Esophagus (tissue), 2 donors: ENCODE data around the gene RHEBL1. TPM values are rescaled to one million over a fixed set of nuclear protein-coding genes. Genes with fewer than 3 reads are reported as not detected.

ENCODE experiments used
- H3K27ac ChIP-seq, 2 donors: one replicate each; pipeline ENCODE4 v1.5.1; 2013; ENCODE audit warnings: low read depth in 2 of 2, mild to moderate bottlenecking in 2 of 2, inconsistent platforms in 1 of 2, low read length in 1 of 2, moderate library complexity in 1 of 2
- H3K27me3 ChIP-seq, 2 donors: one replicate each; pipeline ENCODE4 v1.6.1; 2013; ENCODE audit warnings: low read length in 2 of 2, control low read depth in 1 of 2, mild to moderate bottlenecking in 1 of 2; ENCODE audit not compliant: insufficient read depth in 2 of 2, control insufficient read depth in 1 of 2
- H3K36me3 ChIP-seq, 2 donors: one replicate each; pipeline ENCODE4 v1.6.1; 2013; ENCODE audit warnings: low read length in 1 of 2; ENCODE audit not compliant: control insufficient read depth in 2 of 2, insufficient read depth in 2 of 2
- H3K4me1 ChIP-seq, 2 donors: one replicate each; pipeline ENCODE4 v1.6.1; 2013; ENCODE audit warnings: low read length in 1 of 2; ENCODE audit not compliant: control insufficient read depth in 2 of 2, insufficient read depth in 2 of 2
- H3K4me3 ChIP-seq, 2 donors: one replicate each; pipeline ENCODE4 v1.5.1; 2013; ENCODE audit warnings: low read length in 2 of 2, mild to moderate bottlenecking in 2 of 2, low read depth in 1 of 2, moderate library complexity in 1 of 2
- H3K9me3 ChIP-seq, 2 donors: one replicate each; pipeline ENCODE4 v1.6.1; 2013; ENCODE audit warnings: mild to moderate bottlenecking in 2 of 2, low read depth in 1 of 2, low read length in 1 of 2, moderate library complexity in 1 of 2; ENCODE audit not compliant: control insufficient read depth in 2 of 2, insufficient read depth in 1 of 2
- WGBS, 2 donors: extraction: QIAGEN DNeasy Blood & Tissue Kit; methylation state at CpG; one replicate each; pipeline ENCODE4 v1.1.7; 2013; 5-methylcytosine and 5-hydroxymethylcytosine counted together
- polyA plus RNA-seq, 2 donors: library from polyadenylated mRNA; stranded (reverse); fragments of 200-250 nt; gene quantifications; one replicate each; pipeline ENCODE4 v1.2.3, GENCODE V29; 2013
- donor health status: healthy with polysubstance abuse.
- donor health status: Bipolar disorder and iron deficiency.

RHEBL1 gene
- polyA plus RNA-seq, 2 donors, result 0.24 to 0.39 TPM

DNA sequence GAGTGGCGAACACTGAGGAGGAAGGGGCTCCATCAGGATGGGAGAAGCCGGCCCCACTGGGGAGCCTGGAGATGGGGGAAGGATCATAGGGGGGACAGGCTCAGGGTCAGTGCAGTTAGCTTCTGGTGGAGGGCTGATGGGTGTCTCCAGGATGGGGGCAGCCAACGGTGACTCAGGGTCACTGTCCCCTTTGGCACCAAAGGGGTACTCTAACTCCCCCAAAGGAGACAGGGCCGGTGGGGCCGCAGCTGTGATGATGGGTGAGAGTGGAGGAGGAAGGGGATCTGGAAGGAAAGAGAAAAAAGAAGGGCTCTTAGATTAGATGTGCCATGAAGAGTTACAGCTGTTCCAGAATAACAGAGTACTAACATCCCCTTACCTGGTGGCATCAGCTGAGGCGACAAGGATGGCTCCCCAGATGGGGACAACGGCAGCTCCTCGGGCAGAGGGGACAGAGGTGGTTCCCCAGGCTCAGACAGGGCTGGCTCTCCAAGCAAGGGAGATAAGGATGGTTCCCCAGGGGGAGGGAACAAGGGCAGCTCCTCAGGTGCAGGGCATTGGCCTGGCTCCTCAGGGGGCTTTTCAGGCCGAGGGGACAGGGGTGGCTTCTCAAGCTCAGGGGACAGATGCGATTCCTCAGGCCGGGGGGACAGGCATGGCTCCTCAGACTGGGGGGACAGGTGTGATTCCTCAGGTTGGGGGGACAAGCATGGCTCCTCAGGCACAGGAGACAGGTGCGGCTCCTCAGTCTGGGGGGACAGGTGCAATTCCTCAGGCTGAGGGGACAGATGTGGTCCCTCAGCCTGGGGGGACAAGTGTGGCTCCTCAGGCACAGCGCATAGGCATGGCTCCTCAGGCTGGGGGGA, 19.0 kb downstream of the RHEBL1 start:
- Histone ChIP-seq H3K36me3 (peaks cover 31 to 77% of the 10 kb centered on the region in 2 donors), H3K27me3 (no peaks in the 10 kb centered on the region), H3K4me3 (no peak overlapping the region), H3K27ac (no peak overlapping the region), H3K9me3 (no peaks in the 10 kb centered on the region), H3K4me1 (peaks cover 0 to 9% of the 10 kb centered on the region in 2 donors)
- WGBS, 2 donors, result 91 to 92% methylated on average over 13 of the region's 13 CpGs

DNA sequence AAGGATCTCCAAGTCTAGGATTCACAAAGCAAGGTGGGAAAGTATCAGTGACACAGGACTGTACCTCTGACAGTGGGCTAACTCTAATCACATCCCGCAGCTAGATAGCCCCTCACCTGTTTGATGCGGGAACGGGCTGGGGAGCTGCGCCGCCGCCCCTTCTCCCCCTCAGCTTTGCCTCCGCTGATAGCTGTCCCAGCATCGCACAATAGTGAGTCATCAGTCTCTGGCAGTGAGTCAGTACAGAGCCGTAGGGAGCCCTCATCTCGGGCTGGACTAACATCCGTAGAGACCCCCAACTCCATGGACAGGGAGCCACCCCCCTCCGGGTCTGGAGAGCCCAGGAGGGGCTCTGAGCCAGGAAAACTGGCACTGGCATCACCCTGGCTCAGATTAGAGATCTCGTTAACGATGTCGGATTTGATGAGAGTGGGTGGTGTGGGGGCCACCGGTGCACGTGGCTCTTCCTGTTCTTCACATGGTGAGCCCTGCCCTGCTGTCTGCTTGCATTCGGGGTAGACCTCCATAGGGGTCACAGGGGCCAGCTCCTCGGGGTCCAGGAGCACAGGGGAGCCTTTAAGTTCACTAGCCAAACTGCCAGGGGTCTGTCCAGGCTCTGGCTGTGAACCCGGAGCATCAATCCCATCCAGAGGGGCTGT, 20.1 kb downstream of the RHEBL1 start:
- Histone ChIP-seq H3K9me3 (no peaks in the 10 kb centered on the region), H3K4me1 (peaks cover 0 to 6% of the 10 kb centered on the region in 2 donors), H3K4me3 (no peak overlapping the region), H3K27ac (no peak overlapping the region), H3K36me3 (peaks cover 35 to 83% of the 10 kb centered on the region in 2 donors), H3K27me3 (no peaks in the 10 kb centered on the region)
- WGBS, 2 donors, result 78 to 82% methylated on average over 20 of the region's 20 CpGs

DNA sequence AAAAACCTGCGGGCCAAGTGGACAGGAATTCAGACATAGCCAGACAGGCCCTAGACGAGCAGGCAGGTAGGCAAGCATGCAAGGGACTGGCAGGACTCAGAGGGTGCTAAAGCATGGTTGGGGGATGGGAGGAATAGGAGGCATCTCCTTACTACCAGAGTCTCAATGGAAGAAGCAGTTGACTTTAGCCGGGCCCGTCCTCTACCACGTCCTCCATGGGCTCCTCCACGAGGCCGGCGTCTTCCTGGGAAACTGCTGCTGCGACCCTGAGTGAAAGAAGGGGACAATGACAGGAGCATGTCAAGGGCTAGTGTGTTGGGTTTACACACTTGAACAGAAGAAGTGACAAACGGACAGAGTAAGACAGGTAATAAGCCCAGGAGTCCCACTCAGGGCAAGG, 20.8 kb downstream of the RHEBL1 start:
- WGBS, 2 donors, result 89 to 94% methylated on average over 10 of the region's 10 CpGs
- Histone ChIP-seq H3K9me3 (no peaks in the 10 kb centered on the region), H3K27ac (no peak overlapping the region), H3K27me3 (no peaks in the 10 kb centered on the region), H3K4me1 (peaks cover 0 to 6% of the 10 kb centered on the region in 2 donors), H3K36me3 (peaks cover 39 to 84% of the 10 kb centered on the region in 2 donors), H3K4me3 (no peak overlapping the region)

DNA sequence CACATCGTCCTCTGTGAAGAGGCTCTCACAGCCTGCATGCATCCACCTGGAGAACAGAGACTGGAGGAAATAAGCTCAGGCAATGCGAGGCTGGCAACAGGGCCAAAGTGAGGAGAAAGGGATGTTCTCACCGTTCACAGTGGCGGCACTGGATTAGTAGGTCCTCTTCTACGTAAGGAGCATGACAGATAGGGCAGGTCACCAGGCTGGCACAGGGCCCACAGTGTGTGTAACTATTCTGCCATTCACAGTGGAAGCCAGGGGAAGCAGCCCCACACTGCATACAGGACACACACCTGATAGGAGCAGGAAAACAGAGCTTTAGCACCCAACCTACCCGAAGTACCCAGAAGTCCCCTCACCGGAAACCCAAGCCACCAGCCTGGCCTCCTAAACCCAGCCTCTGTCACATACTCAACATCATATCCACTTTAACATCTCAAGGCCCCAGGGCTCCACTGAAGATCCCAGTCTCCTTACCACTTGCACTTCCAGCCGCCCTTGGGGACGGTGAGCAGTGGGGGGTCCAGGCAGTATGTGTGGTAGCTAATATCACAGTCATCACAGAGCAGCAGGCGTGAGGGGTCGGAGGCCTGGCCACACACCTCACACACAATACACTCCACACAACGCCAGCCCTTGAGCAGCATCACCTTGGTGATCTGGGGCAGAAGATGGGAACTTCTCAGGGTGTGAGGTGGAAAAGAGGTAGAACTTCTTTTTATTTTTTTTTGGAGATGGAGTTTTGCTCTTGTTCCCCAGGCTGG, 23.5 kb downstream of the RHEBL1 start:
- Histone ChIP-seq H3K4me1 (no peaks in the 10 kb centered on the region), H3K27ac (no peak overlapping the region), H3K4me3 (no peak overlapping the region), H3K36me3 (peaks cover 43 to 84% of the 10 kb centered on the region in 2 donors), H3K27me3 (no peaks in the 10 kb centered on the region), H3K9me3 (no peaks in the 10 kb centered on the region)
- 90% methylated on average over 12 of the region's 12 CpGs for WGBS, 2 donors

DNA sequence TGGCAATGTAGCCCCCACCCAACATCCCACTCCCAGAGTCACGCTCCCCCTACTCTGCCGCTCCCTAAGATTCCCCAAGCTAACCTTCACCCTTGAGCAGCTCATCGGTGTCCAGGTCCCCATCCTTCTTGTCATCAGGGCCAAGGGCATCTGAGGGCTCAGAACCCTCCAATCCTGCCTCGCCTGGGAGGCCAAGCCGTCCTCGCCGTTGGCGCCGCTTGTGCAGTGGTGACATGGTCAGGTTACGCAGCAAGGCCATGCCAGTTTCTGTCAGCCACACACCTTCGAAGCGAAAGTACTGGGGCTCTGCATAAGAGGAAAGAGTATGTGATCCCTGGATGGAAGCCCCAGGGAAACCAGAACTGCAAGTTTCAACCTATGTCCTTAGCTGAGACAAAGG, 25.1 kb downstream of the RHEBL1 start:
- no peaks in the 10 kb centered on the region for H3K9me3 ChIP-seq
- no peak overlapping the region for H3K4me3 ChIP-seq
- no peaks in the 10 kb centered on the region for H3K27me3 ChIP-seq
- no peaks in the 10 kb centered on the region for H3K4me1 ChIP-seq
- peak overlapping the region in 1 of 2 donors; percentile 5 for H3K27ac ChIP-seq
- H3K36me3 ChIP-seq, result peaks cover 56 to 82% of the 10 kb centered on the region in 2 donors
- WGBS, 2 donors, result 96 to 98% methylated on average over 12 of the region's 12 CpGs

DNA sequence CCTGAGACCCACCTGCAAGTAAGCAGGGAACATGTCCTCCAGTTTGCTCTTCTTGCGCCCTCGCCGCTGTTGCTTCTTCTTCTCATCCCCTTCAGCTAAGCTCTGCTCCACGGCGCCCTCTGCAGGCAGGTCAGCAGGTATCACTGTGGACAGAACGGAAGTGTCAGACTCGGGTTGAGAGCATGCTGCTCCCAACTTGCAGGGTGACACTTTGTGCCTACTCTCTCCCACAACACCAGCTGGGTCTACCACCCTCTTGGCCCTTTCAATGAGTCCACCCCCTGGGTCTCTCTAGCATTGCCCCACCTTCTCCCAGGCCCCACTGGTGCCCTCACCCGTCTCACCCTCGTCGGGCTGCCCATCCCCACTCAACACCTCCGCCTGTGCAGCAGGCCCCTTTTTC, 25.9 kb downstream of the RHEBL1 start:
- Histone ChIP-seq H3K4me1 (no peaks in the 10 kb centered on the region), H3K9me3 (no peaks in the 10 kb centered on the region), H3K4me3 (no peak overlapping the region), H3K27me3 (no peaks in the 10 kb centered on the region), H3K36me3 (peaks cover 59 to 82% of the 10 kb centered on the region in 2 donors), H3K27ac (no peak overlapping the region)
- WGBS, 2 donors, result 55 to 59% methylated on average over 11 of the region's 11 CpGs

DNA sequence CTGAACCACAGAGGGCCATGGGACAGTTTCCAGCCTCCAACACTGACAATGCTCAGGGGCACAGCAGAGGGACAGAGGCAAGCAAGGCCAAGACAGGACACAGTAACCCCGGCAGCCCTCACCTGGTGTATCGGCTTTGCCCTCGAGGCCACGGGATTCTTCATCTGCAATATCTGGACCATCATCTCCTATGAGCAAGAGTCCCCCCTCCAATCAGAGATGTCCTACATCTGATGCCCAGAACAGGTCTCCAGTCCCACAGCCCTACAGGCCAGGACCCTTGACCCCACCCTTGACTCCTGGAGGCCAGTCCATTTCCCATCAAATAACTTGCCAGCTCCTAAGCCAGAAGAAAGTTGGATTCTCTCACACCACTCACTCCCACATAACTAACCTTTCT, 26.5 kb downstream of the RHEBL1 start:
- Histone ChIP-seq H3K4me1 (no peaks in the 10 kb centered on the region), H3K36me3 (peaks cover 55 to 83% of the 10 kb centered on the region in 2 donors), H3K9me3 (no peaks in the 10 kb centered on the region), H3K4me3 (no peak overlapping the region), H3K27ac (no peak overlapping the region), H3K27me3 (no peaks in the 10 kb centered on the region)
- 90 to 97% methylated on average over 4 of the region's 4 CpGs for WGBS, 2 donors

DNA sequence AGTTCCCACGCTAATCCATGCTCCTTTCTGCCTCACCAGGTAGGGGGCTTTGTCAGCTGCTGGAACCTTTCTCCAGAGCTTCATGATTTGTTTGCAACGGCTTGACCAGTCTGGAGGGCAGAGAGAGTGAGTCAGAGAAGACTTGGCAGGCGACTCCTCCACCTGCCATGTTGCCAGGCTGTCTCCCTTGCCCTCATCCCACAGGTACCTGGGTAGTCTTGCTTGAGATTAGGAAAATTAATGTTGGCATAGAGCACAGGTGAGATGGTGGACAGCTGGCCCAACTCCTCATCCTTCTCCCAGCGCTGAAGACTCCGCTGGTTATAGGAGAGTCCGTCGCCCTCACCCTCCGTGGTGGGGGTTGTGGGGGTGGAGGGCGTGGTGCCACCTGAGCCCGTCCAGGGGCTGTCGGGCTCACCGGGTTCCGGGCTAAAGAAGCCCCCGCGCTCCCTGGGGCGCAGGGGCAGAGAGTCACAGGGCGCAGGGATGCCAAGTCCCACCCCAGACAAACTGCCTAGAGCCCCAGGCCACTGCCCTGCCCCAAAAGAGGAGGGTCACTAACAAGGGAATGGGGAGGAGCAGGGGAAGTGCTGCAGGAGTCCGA, 27.8 kb downstream of the RHEBL1 start:
- 84 to 87% methylated on average over 18 of the region's 18 CpGs for WGBS, 2 donors
- H3K4me1 ChIP-seq, result no peaks in the 10 kb centered on the region
- H3K36me3 ChIP-seq, result peaks cover 59 to 89% of the 10 kb centered on the region in 2 donors
- no peak overlapping the region for H3K4me3 ChIP-seq
- no peak overlapping the region for H3K27ac ChIP-seq
- no peaks in the 10 kb centered on the region for H3K9me3 ChIP-seq
- no peaks in the 10 kb centered on the region for H3K27me3 ChIP-seq
